ENCODE data around the gene DCC.

DNA sequence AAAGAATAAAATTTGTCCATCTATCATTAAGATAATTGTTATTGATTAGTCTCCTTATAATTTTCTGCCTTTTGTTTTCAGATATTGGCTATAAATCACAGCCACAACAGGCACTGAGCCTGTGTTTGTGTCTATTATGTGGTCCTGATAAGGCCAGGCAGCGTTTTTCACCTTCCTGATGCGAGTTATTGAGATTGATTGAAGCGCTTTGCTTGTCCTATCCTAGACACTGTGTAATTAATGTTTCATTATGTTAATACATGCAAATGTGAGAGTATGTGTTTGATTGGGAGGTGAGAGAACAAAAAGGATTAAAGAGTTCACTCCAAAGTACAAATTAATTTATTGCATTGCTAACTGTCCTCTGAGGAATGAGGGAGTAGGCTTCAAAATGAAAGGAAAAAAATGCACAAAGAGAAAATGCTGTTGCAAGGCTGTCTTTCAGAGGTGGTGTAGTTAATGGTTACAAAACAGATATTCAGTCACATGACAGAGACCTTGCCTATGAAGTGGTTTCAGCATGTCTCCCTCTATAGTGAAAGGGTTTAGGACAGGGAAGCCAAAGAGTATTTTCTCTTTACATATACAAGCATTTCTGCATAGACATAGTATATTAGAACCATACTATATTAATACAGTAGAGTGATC is 391.1 kb downstream of the DCC start:
- TF ChIP-seq CTCF (IDR thresholded peaks at IDR 0.05), result no peak
- TF ChIP-seq POLR2A (IDR thresholded peaks at IDR 0.05), result no peak

Measured in body of pancreas (tissue), 4 donors.